LNCaP clone FGC (cell line): ENCODE measurements around the gene SMIM22.
"Not testable (repeated sequence)": the region's sequence is repeated elsewhere in the genome, so short reads cannot be mapped to it uniquely, and the experiment has no call there.

Experiments used
- DNase-seq: peaks from one replicate; pipeline ENCODE4 v3.0.0-alpha.2; 2011; ENCODE audit warnings: low read depth
- H3K4me3 ChIP-seq: 2 replicates; pipeline ENCODE4 v1.5.1; 2011; ENCODE audit warnings: mild to moderate bottlenecking, low read depth, low read length, control low read depth
- CTCF ChIP-seq: IDR thresholded peaks from 2 replicates; pipeline ENCODE4 v1.5.1; 2012; ENCODE audit warnings: mild to moderate bottlenecking; ENCODE audit not compliant: control insufficient read depth, insufficient read depth; ENCODE audit errors: extremely low read depth

SMIM22 gene

GRCh38 chr16:4780235-4780634 lies 14.9 kb upstream of the SMIM22 start:
- no peak overlapping the region for H3K4me3 ChIP-seq
- TF ChIP-seq CTCF: no peak
- no peak for DNase-seq

GRCh38 chr16:4783251-4783950 lies 11.8 kb upstream of the SMIM22 start:
- no peak overlapping the region for H3K4me3 ChIP-seq
- DNase-seq: no peak
- TF ChIP-seq CTCF: no peak

- TF ChIP-seq CTCF: no peak
- H3K4me3 ChIP-seq: no peak overlapping the region
- DNase-seq: no peak
These were observed 11.2 kb upstream of the SMIM22 start for GRCh38 chr16:4783951-4784336.

GRCh38 chr16:4784444-4784987 lies 10.7 kb upstream of the SMIM22 start:
- H3K4me3 ChIP-seq, DNase-seq: not testable (repeated sequence)

GRCh38 chr16:4785758-4786433 lies 9.3 kb upstream of the SMIM22 start:
- no peak overlapping the region for H3K4me3 ChIP-seq
- DNase-seq: no peak
- no peak for TF ChIP-seq CTCF

GRCh38 chr16:4787068-4787467 lies 8.1 kb upstream of the SMIM22 start:
- H3K4me3 ChIP-seq: no peak overlapping the region
- no peak for TF ChIP-seq CTCF
- DNase-seq: no peak

GRCh38 chr16:4787627-4788482 lies 7.3 kb upstream of the SMIM22 start, which contains the start of gene SEPTIN12:
TSS of gene SEPTIN12 (minus strand) at chr16:4788345. CDS start at chr16:4787645, 700 bp downstream.
- DNase-seq: no peak
- TF ChIP-seq CTCF: no peak
- H3K4me3 ChIP-seq: no peak within 1 kb of the TSS
